ENCODE data around the gene SASH3. TPM values are rescaled to one million over a fixed set of nuclear protein-coding genes. Genes with fewer than 3 reads are reported as not detected.

The SASH3 gene
- total RNA-seq, 1 experiment from 2014 or later: not detected

DNA sequence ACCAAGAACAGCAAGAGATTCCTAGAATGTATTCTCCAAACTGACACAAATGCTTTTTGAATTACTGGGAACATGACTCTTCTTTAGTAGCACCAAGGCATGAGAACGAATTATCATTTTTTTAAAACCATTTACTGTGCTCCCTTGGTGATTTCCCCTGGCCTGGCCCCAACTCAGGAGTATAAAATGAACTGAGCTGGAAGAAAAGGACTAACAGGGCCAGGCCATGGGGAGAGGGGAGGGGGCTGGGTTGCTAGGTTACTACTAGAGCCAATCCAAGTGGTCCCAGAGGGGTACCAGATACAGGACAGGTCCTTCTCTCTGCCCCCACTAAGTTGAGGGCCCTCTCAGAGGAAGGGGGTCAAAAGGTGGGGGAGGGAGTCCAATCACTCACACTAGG lies 23.1 kb downstream of the SASH3 start:
- DNase-seq (ENCODE audit: extremely low read depth, low read depth): no peak

DNA sequence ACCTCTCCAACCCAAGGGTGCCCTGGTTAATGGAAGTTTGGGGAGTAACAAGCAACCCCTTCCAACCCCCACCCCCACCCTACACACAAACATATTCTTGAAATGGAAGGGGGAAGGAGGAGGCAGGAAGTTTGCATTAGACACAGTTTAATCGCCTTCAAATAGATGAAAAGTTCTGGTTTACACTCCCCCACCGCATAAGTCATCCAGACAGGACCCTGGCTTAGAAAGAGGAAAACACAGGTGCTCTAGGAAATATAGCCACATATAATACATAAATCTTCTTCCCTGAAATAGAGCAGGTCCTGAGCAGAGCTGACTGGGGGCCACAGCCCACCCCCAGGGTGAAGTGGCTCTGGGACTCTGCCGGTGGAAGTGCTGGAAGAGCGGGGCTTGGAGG lies 25.1 kb downstream of the SASH3 start:
- no peak for DNase-seq (ENCODE audit: extremely low read depth, low read depth)

DNA sequence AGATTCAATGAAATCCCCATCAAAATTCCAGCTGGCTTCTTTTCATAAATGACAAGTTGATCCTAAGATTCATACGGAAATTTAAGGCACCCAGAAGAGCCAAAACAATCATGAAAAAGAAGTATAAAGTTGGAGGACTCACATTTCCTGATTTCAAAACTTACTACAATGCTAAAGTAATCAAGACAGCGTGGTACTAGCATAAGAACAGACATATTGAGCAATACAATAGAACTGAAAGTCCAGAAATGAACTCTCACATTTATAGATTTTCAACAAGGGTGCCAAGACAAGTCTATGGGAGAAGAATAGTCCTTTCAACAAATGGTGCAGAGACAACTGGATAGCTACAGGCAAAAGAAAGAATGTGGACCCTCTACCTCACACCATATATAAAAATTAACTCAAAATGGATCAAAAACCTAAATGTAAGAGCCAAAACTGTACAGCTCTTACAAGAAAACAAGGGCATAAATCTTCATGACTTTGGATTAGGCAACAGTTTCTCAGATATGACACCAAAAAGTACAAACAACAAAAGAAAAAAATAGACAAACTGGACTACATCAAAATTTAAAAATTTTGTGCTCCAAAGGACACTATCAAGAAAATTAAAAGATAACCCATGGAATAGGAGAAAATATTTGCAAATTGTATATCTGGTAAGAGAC lies 28.5 kb downstream of the SASH3 start:
- no peak for DNase-seq (ENCODE audit: extremely low read depth, low read depth)

DNA sequence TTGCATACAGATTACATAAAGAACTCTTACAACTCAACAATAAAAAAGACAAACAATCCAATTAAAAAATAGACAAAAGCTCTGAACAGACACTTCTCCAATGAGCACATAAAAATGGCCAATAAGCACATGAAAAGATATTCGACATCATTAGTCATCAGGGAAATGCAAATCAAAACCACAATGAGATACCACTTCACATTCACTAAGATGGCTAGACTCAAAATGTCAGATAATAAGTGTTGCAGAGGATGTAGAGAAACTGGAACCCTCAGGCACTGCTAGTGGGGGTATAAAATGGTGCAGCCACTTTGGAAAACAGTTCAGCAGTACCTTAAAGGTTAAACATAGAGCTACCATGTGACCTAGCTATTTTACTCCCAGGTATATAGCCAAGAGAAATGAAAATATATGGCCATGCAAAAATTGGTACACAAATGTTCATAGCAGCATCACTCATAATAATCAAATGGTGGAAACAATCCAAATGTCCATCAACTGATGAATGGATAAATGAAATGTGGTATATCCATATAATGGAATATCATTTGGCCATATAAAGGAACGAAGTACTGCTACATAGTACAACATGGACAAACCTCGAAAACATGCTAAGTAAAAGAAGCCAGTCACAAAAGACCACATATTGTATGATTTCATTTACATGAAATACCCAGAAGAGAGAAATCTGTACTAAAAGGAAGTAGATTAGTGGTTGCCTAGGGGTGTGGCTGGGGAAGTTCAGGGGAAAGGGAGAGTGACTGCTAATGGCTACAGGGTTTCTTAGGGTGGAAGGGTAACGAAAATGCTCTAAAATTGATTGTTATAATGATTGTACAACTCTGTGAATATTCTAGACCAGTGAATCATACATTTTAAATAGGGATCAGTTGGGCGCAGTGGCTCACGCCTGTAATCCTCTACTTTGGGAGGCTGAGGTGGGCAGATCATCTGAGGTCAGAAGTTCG lies 29.4 kb downstream of the SASH3 start:
- DNase-seq (ENCODE audit: extremely low read depth, low read depth): no peak

DNA sequence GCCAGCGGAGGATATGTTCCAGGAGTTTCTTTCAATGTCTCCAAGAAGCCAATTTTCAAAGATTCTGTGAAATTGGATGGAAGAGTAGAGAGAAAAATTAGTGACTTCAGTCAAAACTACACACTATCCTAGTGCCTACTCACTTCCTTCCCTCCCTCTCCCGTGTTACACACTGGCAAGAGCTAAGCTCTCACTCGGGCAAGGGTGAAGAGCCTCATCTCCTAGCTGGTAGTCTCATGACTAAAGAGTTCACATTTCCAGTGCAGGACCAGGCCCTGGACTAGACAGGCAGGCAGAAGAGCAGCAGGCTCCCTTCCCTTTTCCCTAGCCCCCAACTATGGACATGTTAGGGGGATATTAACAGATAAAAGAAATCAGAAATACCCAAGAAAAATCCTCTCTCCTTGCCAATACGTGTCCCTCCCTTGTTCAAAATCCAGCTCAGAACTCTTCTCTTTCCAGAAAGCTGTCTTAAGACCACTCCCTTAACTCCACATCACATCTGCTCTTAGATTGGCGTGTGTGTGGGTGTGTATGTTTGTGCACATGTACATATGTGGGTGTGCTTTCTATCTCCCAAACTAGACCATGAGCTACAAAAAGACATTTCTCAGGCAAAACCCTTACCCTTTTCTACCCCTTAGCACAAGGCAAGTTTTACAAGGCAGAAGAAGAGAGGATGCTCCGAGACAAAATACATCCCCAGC lies 34.1 kb downstream of the SASH3 start:
- DNase-seq (ENCODE audit: extremely low read depth, low read depth): no peak

DNA sequence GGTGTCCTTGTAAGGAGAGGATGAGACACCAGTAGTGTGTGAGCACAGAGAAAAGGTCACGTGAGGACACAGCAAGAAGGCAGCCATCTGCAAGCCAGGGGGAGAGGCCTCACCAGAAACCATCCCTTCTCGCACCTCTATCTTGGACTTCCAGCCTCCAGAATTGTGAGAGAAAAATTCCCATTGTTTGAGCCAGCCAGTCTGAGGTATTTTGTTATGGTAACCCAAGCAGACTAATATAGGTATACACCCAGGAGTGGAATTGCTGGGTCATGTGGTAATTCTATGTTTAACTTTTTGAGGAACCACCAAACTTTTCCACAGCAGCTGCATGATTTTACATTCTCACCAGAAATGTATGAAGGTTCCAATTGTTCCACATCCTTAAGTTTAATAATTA lies 38.4 kb downstream of the SASH3 start:
- no peak for DNase-seq (ENCODE audit: extremely low read depth, low read depth)

DNA sequence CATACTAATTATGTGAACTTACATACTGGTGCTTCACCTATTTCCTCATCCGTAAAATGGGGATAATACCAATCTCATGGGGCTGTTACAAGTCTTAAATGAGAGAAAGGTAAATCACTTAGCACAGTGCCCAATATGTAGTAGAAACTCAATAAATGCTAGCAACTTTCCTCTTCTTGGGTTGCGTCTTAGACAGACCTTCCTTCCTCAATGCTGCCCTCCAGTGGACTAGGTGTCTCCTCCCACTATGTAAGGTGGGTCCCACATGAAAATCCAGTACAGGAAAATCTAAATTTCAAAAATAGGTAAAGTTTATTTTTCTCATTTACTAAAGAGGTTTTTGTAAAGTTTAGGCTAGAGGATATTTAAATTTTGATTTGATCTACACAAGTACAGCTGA lies 43.4 kb downstream of the SASH3 start:
- DNase-seq (ENCODE audit: extremely low read depth, low read depth): peak; percentile 39

DNA sequence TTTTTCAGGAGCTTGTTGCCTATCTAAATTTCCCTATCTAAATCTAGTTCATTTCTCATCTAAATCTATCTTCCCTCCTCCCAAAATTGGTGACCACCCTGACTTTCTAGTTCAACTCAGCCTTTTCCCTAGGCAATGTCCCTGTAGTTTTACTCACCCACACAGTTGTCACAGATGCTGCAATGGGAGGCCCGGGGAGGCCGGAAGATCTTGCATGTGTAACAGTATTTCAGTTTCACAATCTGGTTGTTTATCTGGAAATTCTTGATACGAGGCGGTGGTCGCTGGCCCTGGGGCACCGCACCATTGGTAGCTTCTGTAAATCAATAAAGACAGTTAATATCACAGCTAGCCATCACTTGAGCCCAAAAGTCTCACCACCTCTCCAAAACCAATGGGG lies 43.8 kb downstream of the SASH3 start:
- no peak for DNase-seq (ENCODE audit: extremely low read depth, low read depth)

DNA sequence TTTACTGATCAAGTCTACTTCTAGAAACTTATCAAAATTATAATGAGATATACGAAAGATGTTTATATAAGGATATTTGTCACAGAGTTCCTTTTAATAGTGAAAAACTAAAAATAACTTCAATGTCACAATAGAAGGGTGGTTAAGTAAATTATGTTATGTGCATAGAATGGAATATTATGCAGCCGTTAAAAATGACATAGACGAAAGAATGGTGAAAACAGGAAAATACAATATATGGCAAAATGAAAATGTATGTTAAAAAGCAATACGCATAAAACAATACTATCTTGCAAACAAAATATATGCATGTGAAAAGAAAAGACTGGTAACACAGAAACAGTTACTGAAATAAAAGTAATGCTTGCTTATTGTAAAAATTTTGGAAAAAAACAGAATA lies 44.9 kb downstream of the SASH3 start:
- DNase-seq (ENCODE audit: extremely low read depth, low read depth): no peak

DNA sequence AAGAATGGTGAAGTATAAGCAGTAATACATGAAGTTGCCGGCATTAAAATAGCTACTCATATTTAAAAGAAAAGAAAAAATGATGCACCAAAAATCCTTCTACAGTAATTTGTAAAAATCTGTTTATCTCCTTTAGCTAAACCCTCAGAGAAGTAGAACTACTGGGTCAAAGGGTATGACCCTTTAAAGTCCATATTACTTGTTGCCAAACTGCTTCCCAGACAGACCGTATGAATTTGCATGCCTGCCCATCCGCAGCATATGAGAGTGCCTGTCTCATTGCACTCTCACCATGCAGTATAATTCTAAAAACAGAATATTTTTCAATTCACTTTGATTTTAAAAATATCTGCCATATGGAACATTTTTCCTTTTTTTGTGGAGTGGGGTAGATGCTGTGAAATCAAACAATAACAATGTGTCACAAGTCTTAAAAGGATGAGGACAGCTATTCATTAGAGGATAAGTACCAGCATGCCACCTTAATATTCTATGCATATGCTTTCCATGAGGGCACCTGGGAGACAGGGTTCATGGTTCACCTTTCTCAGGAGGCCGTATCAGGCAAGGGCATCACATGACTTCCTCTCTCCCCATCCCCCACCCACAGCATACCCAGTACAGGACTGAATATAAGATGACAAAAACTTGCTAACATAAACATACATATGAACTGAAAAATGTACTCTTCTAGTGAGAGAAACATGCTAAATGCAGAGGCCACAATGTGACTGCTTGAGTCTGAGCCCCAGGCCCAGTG lies 46.2 kb downstream of the SASH3 start:
- no peak for DNase-seq (ENCODE audit: extremely low read depth, low read depth)

DNA sequence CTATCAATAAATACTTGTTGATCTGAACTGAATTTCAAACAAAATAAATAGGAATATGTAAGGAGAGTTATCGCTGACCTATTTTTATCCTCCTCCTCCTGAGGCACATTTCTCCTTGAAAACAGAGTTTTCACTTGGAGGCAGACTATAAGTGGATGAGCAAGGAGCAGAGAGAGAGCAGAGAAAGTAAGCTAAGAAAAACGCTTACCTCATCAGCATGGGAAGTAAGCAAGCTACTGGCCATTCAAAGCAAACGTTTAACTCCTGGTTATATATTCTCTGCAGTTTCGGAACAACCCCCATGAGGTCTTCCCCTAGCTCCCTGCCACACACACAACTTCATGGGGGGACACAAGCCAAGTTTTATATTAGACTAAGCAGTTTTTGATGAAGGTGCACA lies 50.7 kb downstream of the SASH3 start:
- no peak for DNase-seq (ENCODE audit: extremely low read depth, low read depth)

DNA sequence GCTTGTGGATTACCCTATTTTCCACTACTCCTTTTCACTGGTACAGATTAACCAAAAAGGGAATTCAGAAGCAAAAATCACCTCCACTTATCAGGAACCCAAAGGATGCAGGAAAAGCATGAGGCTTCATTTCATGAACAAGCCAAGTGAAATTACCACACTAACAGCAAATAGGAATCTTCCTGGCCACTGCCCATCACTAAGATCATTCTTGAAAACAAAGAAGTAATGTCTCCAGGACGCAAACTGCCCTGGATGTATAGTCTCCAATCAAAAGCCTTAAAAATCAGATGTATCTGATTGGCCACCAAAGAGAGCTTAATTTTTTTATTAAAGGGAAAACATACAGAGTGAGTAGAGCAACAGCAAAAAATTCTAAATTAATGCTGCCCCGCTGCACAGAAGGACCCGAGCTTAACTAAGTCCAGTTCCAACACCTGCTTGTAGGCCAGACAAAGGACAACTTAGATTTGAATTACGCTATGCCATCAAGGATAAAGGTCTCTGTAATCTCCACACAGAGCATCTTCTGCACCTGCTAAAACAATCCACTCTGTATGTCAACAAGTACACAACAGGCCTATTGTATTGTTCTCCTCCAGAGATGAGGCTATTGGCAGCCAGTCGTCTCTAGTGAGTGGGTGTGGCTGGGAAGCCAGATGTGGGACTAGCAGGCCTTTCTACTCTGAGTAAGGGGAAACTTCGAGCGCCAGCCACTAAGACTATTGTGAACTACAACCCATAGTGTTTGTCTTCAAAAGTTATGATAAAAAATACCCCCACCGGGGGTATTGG lies 51.5 kb downstream of the SASH3 start:
- DNase-seq (ENCODE audit: extremely low read depth, low read depth): no peak

DNA sequence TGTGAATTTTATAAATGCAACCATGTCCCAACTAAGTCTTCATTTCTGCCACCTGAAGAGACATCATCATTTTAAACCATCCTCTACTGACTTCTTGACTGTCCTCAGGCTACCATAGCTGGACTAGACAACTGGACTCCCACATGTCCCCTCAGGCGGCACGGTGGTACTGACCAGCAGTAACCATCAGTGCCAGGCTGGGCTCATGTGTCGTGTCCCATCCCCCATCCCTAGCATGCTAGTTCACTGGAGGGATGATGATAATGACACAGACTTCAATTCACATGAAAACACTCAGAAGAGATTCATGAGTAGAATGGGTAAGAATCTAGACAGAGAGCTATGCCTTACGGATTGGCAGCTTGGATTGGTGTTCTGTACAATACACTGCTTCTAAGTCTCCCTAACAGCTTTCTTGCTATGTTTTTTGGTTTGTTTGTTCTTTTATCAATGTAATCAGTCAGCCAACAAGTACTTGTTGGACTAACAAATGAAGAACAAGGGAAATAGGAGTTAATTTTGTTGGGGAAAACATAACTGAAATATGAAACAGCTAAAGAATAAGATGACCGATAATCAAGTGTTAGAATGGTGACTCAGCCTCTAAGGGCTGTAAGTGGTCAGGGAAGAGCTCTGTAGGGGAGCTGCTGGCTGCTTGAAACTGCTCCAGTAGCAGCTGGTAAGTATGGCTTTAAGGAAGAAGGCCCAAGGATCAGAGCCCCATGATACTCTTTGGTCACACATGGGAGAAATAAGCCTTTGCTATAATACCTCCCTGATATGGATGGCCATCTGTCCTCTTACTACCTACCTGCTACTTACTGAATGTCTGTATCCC lies 53.6 kb downstream of the SASH3 start:
- DNase-seq (ENCODE audit: extremely low read depth, low read depth): no peak

DNA sequence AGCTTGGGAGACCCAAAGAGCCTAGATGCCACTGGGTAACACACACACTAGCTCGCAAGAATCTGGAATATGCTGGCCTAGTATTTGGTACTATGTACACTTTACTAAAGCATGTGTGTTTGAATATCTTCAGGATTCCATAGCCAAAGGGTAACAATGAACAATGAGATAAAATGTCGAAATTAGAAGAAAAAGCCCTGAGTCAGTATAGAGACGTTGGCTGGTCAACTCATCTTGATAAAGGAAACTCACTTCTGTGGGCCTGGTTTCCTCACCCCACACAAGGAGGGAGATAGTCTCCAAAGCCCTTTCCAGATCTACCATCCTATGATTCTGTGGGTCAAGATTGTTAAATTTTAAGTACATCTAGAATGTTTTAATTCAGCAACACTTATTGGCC lies 57.1 kb downstream of the SASH3 start:
- no peak for DNase-seq (ENCODE audit: extremely low read depth, low read depth)

DNA sequence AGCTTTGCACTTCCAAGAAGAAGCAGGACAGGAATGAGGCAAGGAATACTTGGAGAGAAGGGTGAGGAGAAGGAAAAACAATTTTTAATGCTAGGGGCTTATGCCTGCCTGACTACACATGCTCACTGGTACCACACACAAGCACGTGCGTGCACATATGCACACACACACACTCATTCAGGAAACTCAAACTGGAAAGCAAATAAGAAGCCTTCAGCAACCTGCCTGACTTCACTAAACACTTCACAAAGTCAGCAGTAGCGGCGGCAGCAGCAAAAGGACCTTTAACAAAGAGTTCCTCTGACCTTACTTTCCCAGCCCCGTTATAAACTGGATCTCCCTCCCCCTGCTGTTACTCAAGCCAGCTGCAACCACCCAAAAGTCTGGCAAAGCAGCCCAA lies 60.6 kb downstream of the SASH3 start:
- DNase-seq (ENCODE audit: extremely low read depth, low read depth): no peak

DNA sequence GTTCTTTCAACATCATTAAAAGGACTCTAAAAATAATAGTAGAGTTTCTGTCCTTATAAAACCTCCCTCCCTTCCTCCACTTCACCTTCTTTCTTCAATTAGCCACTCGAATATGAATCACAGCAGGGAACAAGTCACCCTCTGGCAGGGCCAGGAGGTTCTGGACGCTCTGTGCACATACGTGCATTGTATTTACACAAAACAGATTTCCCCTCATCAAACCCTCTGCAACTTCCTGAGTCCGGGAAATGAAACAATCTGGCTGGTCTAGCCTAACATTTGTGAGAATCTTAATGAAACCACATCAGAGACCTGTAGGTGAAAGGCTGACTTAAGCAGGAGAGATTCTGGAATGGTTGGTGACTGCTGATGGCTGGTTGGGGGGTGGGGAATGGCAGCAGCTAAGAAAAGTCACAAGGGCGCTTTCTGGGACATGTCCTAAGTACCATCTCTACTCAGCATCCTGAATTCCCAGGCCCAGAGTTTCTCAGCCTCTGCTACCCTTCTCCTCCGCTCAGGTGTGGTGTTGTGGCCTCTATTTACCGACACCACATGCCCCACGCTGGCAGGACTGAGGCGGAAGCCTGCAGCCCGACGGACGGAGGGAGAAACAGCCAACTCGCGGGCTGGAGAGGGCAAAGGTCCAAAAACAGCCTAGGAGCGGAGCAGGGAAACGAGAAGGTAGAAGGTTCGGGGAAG lies 62.9 kb downstream of the SASH3 start:
- DNase-seq (ENCODE audit: extremely low read depth, low read depth): no peak

DNA sequence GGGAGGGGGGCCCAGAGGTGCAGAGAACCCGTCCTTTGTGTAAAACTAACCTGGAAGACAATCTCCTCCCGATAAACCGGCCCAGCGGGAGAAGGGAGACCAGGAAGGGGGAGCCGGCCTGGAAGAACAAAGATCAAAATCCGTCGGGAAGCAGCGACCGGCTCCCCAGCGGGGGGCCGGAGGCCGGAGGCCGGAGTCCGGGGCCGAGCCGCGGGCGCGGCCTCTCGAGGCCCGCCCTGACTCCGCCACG lies 63.4 kb downstream of the SASH3 start:
- no peak for DNase-seq (ENCODE audit: extremely low read depth, low read depth)

DNA sequence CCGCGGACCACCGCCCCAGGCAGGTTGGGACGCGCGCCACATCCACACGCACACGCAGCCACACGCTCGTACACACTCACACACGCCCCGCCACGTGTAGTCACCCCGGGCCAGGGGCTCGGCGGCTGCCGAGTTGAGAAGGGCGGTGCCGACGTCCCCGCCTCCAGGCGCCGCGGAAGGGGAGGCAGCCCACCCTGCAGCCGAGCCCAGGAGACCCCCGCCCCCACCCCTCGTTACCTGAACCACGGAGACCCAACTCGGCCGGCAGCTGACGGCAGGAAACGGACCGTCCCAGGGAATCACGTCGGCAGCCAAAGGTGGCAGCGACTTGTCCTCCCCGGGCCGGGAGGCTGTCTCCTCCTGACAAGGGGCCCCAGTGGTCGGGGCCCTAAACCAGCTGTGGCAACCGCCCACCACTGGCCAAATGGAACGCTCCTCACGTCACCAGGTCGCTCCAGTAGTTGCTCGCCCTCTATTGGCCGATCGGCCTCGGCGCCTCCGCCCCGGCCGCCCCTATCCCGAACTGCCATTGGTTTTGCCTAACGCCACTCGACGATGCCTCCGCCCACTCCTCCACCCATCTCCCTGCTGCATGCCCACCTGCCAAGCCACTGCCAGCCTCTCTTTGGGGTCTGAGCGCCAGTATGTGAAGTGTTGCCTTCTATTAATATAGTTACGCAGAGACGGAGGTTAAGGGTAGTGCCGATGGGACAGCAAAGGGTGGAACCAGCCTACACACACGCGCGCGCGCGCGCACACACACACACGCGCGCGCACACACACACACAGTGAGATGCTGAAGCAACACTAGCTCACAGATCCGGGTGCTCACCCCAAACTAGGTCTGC lies 63.9 kb downstream of the SASH3 start, which contains the start of gene ZDHHC9:
ZDHHC9 (minus strand) TSS at position 428 of the 848 bp plus-strand sequence. CDS start 1,941 bp downstream, outside the sequence.
- DNase-seq (ENCODE audit: extremely low read depth, low read depth): peak; percentile 85
